ENCODE results near the gene GRM8. TPM values are rescaled to one million over a fixed set of nuclear protein-coding genes. Genes with fewer than 3 reads are reported as not detected.

Gene GRM8
- polyA plus RNA-seq, 1 donor from 2014 or later = not detected

DNA sequence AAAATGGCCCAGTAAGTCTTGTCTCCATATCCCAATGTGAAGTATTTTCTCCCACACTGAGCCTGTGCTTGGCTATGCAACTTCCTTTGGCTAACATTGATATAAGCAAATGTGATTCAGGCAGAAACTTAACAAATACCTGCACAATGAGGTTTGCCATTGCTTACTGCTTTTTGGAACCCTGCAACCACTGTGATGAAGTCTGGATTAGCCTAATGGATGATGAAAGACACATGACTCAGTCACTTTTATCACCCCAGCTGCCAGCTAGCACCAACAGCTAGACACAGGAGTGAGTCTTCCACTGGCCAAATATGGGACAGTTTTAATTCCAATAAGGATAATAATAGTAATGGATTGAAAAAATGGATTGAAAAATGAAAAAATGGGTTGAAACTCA lies 854.5 kb downstream of the GRM8 start:
- no peaks in the 10 kb centered on the region for H3K9me3 Mint-ChIP-seq

DNA sequence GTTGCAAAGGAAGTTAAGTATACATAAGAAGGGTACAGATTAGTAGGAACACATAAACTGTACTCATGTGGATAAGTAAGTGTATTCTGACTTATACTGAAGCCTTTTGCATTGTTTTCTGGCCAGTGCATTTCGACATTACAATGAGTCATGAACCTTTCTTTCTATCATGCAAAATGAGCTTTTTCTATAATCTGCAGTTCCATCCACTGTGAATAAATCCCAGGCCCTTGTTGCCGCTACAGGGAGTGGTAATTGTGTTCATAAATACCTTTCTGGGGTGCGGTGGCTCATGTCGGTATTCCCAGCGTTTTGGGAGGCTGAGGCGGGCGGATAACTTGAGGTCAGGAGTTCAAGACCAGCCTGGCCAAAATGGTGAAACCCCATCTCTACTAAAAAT lies 858.3 kb downstream of the GRM8 start:
- H3K27me3 Mint-ChIP-seq = no peaks in the 10 kb centered on the region
- peaks cover 0 to 1% (median 0%) of the 10 kb centered on the region in 3 donors for H3K9me3 Mint-ChIP-seq
- no peak overlapping the region for H3K27ac Mint-ChIP-seq
- peaks cover 0 to 3% (median 0%) of the 10 kb centered on the region in 3 donors for H3K4me1 Mint-ChIP-seq
- H3K36me3 Mint-ChIP-seq = no peaks in the 10 kb centered on the region
- H3K4me3 Mint-ChIP-seq = no peak overlapping the region

More for the DNA sequence above, 854.5 kb downstream of the GRM8 start:
- no peaks in the 10 kb centered on the region for H3K4me1 Mint-ChIP-seq
- no peak overlapping the region for H3K27ac Mint-ChIP-seq
- no peaks in the 10 kb centered on the region for H3K36me3 Mint-ChIP-seq
- H3K4me3 Mint-ChIP-seq = no peak overlapping the region
- no peaks in the 10 kb centered on the region for H3K27me3 Mint-ChIP-seq

Other genes with a start within 250 kb of the GRM8 start
- gene ZNF800, start 139.8 kb upstream of the GRM8 start, polyA plus RNA-seq = 51.9 TPM

Measured in IgD-negative memory B cell (primary cell).